HL-60/S4 (cell line): Measurements from ENCODE around the gene HIGD1B.
"Not testable (repeated sequence)": the region's sequence is repeated elsewhere in the genome, so short reads cannot be mapped to it uniquely, and the experiment has no call there.

Experiments
- in situ Hi-C: fragments of 300-500 bp; cut with MboI; formaldehyde crosslinking; loops from 2 replicates; pipeline ENCODE4 v1.14.3; 2022; ENCODE audit warnings: low sequenced_read_pairs

HIGD1B gene

DNA sequence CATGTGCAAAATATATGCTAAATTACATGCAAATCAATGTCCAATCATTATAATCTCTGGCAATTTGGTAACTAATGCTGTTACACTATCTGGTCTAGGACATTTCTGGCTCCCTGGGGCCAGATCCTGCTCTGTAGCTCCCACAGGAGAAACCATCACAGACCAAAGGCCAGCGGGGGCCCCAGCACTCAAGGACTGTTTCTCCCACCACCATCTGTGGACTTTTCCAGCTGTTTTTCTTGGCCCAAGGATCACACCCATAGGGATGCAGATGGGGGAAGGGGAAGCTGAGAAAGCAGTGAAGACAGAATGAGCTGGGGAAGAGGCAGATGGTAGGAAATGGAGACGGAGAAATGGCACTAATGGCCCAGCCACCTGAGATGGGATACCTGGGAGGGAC is at the start of gene HIGD1B:
HIGD1B (plus strand) TSS at position 298 of the 400 bp plus-strand sequence. CDS start 270 bp downstream, outside the sequence.
- in situ Hi-C loops: no loop called here

DNA sequence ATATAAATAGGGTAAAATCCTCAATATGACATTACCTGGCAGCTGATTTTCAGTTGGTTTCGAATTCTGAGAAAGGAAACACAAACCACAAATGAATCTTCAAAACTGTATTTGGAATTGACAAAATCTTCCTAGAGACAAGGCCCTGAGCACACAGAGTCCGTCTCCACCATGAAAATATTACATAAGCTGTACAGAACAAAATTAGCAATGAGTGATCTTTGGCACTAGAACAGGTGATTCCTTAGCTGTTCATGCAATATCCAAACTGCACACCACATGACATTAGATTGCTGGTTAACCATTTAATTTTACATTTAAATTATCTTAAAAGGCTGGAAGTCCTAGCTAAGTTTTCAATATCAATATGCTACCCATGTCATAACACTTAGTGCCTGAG is 49.3 kb upstream of the HIGD1B start:
- in situ Hi-C loops: no loop called here

DNA sequence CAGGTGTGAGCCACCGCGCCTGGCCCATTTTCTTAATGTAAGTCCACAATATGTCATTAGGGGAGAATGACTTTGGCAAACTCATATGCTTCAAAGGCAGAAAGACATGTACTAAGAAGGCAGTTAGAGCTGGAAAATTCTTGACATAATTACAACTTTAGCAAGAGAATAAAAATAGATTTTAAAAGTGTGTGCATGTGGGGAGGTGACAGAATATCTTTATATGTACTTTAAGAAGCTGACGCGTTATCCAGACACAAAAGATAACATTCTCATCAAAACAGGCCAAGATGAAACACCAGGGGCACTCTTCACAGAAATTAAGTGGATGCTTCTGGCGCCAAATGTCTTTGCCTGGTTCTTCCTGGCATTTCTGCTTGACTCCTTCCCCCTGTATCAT is 45.8 kb upstream of the HIGD1B start:
- in situ Hi-C loops: no loop called here

DNA sequence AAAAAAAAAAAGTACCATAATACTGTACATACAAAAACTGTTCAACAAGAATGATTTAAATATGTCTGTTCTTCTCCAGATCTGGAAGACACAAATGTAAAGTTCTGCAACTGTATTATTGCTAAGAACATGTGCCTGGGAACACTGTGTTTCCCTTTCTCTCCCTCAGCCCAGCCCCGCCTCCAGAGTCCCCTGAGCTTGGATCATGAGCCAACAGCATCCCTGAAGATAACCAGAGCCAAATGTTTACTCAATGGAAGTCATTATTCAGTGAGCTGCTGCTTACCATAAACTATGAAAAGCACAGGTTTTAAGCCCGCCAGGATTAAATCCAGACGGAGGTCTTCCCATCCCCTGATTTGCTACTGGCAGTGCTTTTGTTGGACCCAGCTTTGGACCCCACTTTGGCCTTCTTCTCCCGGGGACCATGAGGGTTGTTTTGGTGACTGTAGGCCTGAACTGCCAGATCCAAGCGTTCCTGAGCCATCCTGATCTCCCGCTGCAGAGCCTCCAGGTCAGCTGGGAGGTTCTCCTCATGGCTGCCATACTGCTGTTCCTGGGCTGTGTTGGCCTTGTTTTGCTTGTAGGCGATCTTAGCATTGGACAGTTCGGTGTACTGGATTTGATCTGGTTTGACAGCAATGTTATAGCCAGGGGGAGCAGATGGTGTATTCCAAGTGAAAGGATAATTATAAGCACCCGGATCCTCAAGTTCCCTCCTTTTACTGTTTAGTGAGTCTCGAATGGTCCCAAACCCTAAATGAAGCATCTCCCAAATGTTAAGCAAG is 43.2 kb upstream of the HIGD1B start:
- in situ Hi-C loops: no loop called here

DNA sequence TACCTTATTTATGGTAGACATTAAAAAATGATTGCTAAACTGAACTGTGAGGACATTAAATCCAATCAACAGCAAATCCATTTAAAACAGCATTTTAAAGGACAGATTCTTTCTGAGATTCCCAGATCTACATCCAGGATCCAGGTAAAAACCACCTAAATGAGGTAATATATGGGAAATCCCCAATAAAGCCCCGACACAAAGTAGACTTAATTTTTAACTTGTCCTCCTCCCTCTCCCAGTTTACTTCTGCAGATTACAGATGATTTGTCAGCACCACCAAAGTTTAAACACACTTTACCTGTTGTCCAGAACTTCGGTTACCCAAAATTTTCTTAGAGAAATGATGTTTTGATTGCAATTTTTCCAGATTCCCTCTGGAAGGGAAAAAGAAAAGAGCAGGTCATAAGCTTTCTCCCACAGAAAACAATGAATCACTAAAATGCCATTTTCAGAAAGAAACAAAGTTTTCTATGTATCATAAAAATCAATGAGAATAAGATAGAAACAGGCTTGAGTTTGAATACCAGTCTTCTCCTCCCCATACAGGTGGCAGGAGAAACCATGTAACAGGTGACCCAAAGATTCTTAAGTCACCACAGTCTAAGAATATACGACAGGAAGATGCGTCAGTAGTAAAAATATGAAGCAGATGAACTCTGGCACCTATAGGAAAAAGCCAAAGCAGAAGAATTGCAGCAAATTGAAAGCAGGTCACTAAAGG is 40.4 kb upstream of the HIGD1B start:
- in situ Hi-C loops: no loop called here

DNA sequence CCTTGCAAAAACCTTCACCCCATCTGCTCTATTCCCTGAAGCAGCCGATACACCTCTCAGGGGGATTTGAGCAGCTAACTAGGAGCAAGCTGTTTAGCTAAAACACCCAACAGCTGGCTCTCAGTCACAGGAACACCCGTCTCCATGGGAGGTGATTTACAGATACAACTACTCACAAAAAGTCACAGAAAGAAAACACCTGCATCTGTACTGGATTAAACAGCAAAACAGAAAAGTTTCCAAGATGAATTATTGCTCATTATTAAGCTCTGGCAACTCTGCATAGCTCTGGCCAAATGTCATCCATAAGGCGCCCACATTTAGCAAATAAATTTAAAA is 39.9 kb upstream of the HIGD1B start:
- in situ Hi-C loops: no loop called here

DNA sequence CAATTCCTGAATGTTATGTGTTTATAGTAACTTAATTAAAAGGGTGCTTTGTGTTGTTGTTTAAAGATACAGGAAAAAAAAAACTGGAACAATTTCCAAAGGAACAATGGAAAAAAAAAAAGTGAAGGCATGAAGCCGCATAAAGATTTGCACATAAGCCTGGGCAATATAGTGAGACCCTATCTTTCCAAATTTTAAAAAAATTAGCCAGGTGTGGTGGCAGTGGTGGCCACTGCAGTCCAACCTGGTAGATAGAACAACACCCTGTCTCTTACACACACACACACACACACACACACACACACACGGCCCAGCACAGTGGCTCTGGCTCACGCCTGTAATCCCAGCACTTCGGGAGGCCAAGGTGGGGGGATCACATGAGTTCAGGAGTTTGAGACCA is 39.5 kb upstream of the HIGD1B start:
- in situ Hi-C loops: no loop called here

DNA sequence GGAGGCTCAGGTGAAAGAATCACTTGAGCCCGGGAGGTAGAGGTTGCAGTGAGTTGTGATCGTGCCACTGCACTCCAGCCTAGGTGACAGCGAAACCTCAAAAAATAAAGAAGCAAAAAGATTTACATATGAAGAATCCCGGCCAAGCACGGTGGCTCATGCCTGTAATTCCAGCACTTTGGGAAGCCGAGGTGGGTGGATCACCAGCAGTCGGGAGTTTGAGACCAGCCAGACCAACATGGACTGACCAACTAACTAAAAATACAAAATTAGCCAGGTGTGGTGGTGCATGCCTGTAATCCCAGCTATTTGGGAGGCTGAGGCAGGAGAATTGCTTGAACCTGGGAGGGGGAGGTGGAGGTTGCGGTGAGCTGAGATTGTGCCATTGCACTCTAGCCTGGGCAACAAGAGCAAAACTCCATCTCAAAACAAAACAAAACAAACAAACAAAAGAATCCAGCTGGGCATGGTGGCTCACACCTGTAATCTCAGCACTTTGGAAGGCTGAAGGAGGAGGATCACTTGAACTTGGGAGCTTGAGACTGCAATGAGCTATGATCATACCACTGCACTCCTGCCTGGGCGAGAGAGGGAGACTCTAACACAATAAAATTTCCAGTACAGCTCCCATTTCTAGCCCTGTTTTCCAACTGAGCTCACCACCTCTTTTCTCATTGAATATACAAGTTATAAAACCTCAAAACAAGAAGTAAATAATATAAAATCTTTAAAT is 38.9 kb upstream of the HIGD1B start:
- in situ Hi-C loops: not testable (repeated sequence)

DNA sequence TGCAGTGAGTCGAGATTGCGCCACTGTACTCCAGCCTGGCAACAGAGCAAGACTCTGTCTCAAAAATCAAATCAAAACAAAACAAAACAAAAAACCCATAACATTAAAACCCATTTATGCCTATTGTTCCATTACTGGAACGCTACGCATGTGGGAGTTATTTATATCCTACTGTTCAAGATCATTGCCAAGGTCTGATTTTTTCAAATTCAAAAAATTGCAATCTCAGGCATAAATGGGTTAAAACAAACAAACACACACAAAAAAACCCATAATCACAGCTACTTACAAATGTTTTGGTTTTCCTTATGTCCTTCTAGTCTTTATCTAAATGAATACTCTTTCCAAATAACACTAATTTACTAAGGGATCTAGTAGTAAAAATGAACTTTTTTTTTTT is 35.4 kb upstream of the HIGD1B start:
- in situ Hi-C loops: no loop called here

DNA sequence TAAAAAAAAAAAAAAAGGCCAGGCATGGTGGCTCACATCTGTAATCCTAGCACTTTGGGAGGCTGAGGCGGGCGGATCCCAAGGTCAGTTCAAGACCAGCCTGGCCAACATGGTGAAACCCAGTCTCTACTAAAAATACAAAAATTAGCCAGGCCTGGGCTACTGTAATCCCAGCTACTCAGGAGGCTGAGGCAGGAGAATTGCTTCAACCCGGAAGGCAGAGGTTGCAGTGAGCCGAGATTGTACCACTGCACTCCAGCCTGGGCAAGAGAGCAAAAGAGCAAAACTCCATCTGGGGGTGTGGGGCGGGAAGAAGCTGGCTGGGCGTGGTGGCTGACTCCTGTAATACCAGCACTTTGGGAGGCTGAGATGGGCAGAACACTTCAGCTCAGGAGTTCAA is 29.2 kb upstream of the HIGD1B start:
- in situ Hi-C loops: not testable (repeated sequence)

DNA sequence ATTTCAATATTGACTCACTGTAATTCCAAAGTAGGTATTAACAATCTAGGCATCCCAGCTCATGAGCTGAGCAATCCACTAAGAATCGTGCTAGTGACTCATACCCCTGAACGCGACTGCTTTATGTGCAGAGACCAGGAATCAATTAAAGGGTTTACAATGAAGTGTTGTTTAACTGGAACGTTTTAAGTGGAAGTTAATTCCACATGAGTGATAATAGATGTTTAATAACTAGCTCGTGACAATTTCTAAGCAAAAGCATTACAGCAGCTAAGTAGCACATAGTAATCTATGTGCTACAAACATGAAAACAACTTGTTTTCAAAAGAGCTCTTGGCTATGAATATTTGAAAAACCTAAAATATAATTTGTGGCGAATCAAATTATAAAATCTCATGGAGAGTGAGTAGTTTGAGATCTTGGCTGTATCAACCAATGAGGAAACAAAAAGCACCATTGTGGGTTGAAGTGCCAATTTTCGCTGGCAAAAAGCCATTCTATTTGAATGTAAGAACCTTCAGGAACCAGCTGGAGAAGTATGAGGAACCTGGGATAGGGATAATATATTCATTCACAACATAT is 27.0 kb upstream of the HIGD1B start:
- in situ Hi-C loops: no loop called here

DNA sequence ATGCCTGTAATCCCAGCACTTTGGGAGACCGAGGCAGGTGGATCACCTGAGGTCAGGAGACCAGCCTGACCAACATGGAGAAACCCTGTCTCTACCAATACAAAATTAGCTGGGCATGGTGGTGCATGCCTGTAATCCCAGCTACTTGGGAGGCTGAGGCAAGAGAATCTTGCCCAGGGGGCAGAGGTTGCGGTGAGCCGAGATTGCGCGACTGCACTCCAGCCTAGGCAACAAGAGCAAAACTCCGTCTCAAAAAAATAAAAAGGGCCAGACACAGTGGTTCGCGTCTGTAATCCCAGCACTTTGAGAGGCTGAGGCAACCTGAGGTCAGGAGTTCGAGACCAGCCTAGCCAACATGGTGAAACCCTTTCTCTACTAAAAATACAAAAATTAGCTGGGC is 22.4 kb upstream of the HIGD1B start:
- in situ Hi-C loops: not testable (repeated sequence)

DNA sequence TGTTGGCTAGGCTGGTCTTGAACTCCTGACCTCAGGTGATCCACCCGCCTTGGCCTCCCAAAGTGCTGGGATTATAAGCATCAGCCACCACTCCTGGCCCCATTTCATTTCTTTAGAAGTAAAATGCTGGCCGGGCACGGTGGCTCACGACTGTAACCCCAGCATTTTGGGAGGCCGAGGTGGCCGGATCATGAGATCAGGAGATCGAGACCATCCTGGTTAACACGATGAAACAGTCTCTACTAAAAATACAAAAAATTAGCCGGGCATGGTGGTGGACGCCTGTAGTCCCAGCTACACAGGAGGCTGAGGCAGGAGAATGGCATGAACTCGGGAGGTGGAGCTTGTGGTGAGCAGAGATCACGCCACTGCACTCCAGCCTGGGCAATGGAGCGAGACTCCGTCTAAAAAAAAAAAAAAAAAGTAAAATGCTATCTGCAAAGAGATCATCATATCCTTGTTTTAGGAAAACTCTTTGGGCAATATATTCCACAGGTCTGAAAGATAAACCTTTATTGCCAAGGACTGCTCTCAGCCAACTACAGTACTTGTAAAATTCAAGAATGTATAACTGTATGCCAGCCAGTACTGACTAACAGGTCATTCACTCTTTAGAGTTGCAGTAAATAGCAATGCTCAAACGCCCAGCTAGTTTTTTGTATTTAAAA is 21.4 kb upstream of the HIGD1B start:
- in situ Hi-C loops: no loop called here

DNA sequence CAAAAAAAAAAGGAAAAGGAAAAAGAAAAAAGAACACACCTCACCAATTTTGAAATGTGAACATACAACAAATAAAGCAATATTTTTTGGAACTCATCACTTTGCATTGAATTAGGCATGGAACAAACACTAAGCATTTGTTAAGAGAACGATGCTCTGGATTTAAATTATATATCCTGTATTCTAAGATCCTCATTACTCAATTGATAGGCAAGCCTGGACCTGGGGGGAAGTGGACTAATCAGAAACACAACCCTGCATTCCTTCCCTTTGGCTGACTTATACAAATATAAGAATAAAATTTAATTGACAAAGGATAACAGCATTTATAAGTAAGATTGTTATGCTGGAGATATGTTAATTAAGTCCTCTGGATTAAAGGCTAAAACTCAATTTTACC is 19.8 kb upstream of the HIGD1B start:
- in situ Hi-C loops: no loop called here

DNA sequence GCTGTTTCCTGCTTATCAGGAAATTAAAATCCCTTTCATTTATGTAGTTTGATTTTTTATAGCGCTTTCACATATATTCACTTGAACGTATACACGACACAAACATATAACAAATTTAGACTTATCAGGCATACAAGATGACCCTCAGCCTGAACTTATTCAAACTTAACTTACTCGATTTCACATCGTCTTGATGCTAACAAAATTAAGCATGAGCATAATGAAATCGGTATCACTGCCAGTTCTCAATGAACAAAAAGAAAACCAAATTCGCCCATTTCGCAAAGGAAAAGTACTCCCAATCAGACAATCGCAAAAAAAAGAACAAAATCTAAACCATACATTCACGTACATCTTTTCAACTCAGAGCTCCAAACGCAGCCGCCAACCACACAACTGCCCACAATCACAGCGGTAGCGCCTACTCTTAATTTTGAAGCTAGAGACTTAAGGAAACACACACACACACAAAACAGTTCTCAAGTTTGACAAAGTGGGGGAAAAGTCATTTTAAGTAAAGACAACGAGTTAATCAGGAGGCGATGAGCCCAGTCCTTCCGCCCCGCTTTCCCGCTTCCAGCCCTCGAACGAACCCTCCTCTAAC is 18.7 kb upstream of the HIGD1B start:
- in situ Hi-C loops: no loop called here

DNA sequence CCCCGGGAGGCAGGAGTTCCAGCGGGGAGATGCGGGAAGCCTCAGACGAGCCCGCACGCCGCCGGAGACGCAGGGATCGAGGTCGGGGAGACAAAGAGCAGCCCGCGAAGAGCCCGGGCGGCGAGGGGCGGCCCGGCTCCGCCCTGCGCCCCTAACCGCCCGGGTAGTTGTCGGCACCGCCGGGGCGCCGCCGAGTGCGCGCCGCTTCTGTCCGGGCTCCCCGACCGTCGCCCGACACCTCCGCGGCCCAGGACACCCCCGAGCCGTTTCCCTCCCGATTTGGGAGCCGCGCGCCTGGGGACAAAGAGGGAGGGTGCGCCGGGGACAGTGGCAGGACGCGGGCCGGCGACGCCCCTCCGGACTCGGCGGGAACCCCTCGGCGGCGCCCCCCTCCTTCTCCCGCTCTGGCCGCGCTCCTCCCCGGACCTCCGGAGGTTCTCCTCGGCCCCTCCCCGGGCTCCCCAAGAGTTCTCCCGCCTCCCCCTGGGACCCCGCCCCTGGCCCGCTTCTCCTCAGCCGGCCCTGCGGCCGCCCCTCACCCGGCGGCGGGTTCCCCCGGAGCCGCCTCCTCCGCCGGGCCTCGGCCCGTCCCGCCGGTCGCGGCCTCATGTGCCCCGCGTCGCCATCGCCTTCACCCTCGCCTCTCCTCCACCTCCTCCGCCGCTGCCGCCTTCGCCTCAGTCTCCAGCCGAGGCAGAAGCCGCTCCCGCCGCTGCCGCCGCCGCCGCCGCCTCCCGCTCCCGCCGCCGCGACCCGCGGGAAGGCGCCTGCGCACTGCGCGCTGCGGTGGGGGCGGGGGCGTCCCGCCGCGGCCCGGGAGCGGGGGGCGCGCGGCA is 17.9 kb upstream of the HIGD1B start, which contains the start of gene GJC1:
GJC1 (minus strand) TSS at position 765 of the 836 bp plus-strand sequence. CDS start 24,470 bp downstream, outside the sequence.
- in situ Hi-C loops: no loop called here

DNA sequence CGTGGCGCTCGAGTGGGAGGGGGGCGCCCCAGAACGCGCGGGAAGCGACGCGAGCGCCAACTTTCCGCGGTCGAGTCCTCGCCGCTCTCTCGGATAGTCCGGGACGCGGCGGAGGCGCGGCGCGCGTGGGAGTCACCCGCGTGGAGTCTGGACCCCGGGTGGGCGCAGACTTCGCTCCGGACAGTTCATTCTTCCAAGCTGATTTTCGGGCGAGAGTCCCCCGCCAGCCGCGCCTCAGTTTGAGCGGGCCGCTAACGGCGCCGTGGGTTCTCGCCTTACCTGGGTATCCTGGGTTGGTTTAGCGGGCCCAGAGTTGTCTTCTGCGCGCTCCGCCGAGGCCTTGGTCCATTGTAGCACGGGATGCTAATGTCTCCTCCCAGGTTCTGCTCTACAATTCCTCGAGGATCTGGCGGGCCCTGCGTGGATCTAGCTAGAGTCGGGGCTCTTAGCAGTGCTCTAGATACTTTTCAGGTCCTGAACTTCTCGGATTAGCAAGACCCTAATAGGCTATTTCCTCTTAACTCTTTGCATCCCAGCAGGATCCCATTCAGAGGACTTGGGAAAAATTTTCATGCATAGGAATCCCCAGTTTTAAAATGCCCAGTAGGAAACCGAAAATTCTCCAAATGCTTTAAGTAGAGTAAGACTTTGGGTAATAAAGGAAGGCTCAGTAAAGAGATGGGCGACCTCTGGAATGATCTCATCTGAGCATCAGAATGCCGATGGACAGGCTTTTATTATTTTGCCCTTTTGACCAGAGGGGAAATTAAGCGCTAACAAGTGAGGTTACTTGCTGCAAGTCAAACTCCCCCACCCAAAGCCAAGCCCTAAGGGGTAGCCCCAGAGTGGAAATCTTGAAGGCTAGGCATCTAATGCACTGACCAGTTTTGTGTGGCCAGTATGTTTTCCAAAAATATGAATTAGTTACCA is 17.1 kb upstream of the HIGD1B start:
- in situ Hi-C loops: no loop called here

DNA sequence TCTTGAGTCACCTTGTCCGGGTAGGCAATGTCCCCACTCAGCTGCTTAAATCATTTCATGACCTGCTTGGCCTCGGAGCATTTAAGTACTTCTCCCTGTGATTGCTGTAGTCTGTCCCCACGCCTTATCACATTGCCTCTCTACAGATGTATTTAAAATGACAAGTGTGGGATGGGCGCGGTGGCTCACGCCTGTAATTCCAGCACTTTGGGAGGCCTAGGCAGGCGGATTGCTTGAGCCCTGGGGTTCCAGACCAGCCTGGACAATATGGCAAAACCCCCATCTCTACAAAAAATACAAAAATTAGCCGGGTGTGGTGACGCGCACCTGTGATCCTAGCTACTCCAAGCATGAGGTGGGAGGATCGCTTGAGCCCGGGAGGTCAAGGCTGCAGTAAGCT is 16.3 kb upstream of the HIGD1B start:
- in situ Hi-C loops: no loop called here
